Astrocyte (in vitro differentiated cells and primary cell): ENCODE results near the gene PODN. TPM values are rescaled to one million over a fixed set of nuclear protein-coding genes. Genes with fewer than 3 reads are reported as not detected.
A peak's percentile ranks its signal among the peaks of the same experiment; 100 is the strongest.

Experiments used
- DNase-seq: peaks from one replicate; pipeline ENCODE4 v3.0.0-alpha.2; 2010; ENCODE audit warnings: low read depth
- FAIRE-seq: peaks from 2 replicates; lab custom pipeline; 2011; peaks lifted over from hg19 to GRCh38; lab: Jason Lieb, UNC
- H2AFZ ChIP-seq: 2 replicates; pipeline ENCODE4 v1.6.0; 2012; ENCODE audit warnings: low read depth, low read length, inconsistent platforms
- H3K27ac ChIP-seq: 2 replicates; pipeline ENCODE4 v1.5.1; 2011; ENCODE audit warnings: low read depth, low read length, inconsistent platforms
- H3K27me3 ChIP-seq: 2 replicates; pipeline ENCODE4 v1.6.0; 2011; ENCODE audit warnings: low read length, inconsistent platforms; ENCODE audit not compliant: insufficient read depth
- H3K36me3 ChIP-seq: 2 replicates; pipeline ENCODE4 v1.5.1; 2011; ENCODE audit warnings: low read length, inconsistent platforms; ENCODE audit not compliant: insufficient read depth
- H3K4me1 ChIP-seq: 2 replicates; pipeline ENCODE4 v1.5.1; 2011; ENCODE audit warnings: low read length, inconsistent platforms; ENCODE audit not compliant: insufficient read depth
- H3K4me2 ChIP-seq: 2 replicates; pipeline ENCODE4 v1.6.0; 2012; ENCODE audit warnings: low read length, inconsistent platforms
- H3K4me3 ChIP-seq: 2 replicates; pipeline ENCODE4 v1.5.1; 2011; ENCODE audit warnings: low read depth, mild to moderate bottlenecking, low read length, inconsistent platforms; ENCODE audit not compliant: insufficient read depth
- H3K79me2 ChIP-seq: 2 replicates; pipeline ENCODE4 v1.6.0; 2012; ENCODE audit warnings: mild to moderate bottlenecking, low read length, inconsistent platforms; ENCODE audit not compliant: insufficient read depth
- H3K9ac ChIP-seq: 2 replicates; pipeline ENCODE4 v1.6.0; 2012; ENCODE audit warnings: mild to moderate bottlenecking, low read length, inconsistent platforms
- H3K9me3 ChIP-seq: 2 replicates; pipeline ENCODE4 v1.5.1; 2012; ENCODE audit warnings: low read depth, mild to moderate bottlenecking, low read length, inconsistent platforms; ENCODE audit not compliant: insufficient read depth
- H4K20me1 ChIP-seq: 2 replicates; pipeline ENCODE4 v1.6.0; 2012; ENCODE audit warnings: low read length, inconsistent platforms; ENCODE audit not compliant: insufficient read depth
- H3K27ac Mint-ChIP-seq: one replicate; pipeline ENCODE4 v1.8.0; 2021; ENCODE audit warnings: mild to moderate bottlenecking, mixed read lengths; ENCODE audit not compliant: unreplicated experiment
- H3K27me3 Mint-ChIP-seq: one replicate; pipeline ENCODE4 v1.8.0; 2021; ENCODE audit warnings: low read depth, mixed read lengths; ENCODE audit not compliant: unreplicated experiment
- H3K36me3 Mint-ChIP-seq: one replicate; pipeline ENCODE4 v1.8.0; 2021; ENCODE audit warnings: low read depth, mixed read lengths; ENCODE audit not compliant: unreplicated experiment
- H3K4me1 Mint-ChIP-seq: one replicate; pipeline ENCODE4 v1.8.0; 2021; ENCODE audit warnings: low read depth, mixed read lengths; ENCODE audit not compliant: unreplicated experiment
- H3K4me3 Mint-ChIP-seq: one replicate; pipeline ENCODE4 v1.8.0; 2021; ENCODE audit warnings: mild to moderate bottlenecking, moderate library complexity, mixed read lengths; ENCODE audit not compliant: unreplicated experiment
- H3K9me3 Mint-ChIP-seq: one replicate; pipeline ENCODE4 v1.8.0; 2021; ENCODE audit warnings: mild to moderate bottlenecking, mixed read lengths; ENCODE audit not compliant: unreplicated experiment
- EZH2 ChIP-seq: IDR thresholded peaks from 2 replicates; pipeline ENCODE4 v1.6.1; 2012; ENCODE audit warnings: mild to moderate bottlenecking, low read length, inconsistent platforms; ENCODE audit not compliant: insufficient read depth
- total RNA-seq: library from RNA; stranded (reverse); gene quantifications from 2 replicates; pipeline ENCODE4 v1.2.1, GENCODE V29; 2021
- TF ChIP-seq, protein P1 (sequence below): IDR thresholded peaks from 2 replicates; pipeline ENCODE4 v1.5.1; 2011; ENCODE audit warnings: low read depth, mild to moderate bottlenecking, inconsistent platforms, low read length, moderate library complexity; ENCODE audit not compliant: insufficient read depth

Gene PODN
- total RNA-seq, 1 donor from 2014 or later = 2.6 TPM

DNA sequence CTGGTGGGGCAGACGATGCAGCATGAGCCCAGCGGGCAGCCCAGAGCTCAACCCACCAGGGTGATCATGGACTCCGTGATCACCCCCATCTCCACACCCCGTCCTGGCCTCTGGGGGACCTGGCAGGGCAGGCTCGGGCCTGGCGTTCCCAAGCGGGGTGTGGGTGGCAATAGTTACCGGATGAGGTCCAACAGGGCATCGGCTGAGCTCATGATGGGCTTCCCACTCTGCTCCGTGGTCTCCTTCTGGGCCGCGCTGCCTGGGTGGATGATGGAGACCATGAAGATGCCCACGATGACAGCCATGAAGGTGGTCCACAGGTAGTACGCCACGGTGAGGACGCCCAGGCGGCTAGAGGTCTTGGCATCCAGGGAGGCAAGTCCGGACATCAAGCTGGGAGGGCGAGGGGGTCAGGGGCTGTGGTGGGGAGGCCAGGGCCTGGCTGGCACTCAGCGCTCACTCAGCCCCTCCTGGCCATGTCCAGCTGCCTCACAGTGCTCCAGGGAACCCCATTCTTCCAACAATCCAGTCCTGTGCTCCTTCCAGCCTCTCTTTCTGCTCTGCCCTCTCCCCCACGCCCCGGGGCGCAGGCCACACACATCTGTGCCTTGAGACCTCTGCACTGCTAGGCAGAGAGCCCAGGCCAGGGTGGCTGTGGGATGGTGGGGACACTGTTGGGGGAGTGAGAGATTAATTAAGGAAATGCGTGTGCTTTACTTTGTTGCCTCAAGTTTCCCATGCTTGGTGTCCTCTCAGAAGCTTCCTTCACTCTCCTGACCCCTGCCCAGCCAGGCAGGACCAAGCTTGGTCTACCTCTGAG is 52.8 kb downstream of the PODN start:
- TF ChIP-seq EZH2 = no peak
- TF ChIP-seq, protein P1, sequence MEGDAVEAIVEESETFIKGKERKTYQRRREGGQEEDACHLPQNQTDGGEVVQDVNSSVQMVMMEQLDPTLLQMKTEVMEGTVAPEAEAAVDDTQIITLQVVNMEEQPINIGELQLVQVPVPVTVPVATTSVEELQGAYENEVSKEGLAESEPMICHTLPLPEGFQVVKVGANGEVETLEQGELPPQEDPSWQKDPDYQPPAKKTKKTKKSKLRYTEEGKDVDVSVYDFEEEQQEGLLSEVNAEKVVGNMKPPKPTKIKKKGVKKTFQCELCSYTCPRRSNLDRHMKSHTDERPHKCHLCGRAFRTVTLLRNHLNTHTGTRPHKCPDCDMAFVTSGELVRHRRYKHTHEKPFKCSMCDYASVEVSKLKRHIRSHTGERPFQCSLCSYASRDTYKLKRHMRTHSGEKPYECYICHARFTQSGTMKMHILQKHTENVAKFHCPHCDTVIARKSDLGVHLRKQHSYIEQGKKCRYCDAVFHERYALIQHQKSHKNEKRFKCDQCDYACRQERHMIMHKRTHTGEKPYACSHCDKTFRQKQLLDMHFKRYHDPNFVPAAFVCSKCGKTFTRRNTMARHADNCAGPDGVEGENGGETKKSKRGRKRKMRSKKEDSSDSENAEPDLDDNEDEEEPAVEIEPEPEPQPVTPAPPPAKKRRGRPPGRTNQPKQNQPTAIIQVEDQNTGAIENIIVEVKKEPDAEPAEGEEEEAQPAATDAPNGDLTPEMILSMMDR = no peak
- peaks cover 14% of the 10 kb centered on the region for H3K4me1 ChIP-seq
- H3K9me3 ChIP-seq = peaks cover 8% of the 10 kb centered on the region
- H2AFZ ChIP-seq = no peak overlapping the region
- H3K27ac Mint-ChIP-seq = peak overlapping the region; percentile 26
- H3K9me3 Mint-ChIP-seq = peaks cover 23% of the 10 kb centered on the region
- FAIRE-seq (no peak), DNase-seq (no peak)
- H3K27me3 ChIP-seq = no peaks in the 10 kb centered on the region
- H3K79me2 ChIP-seq = no peaks in the 10 kb centered on the region
- H3K36me3 Mint-ChIP-seq = peaks cover 12% of the 10 kb centered on the region
- no peaks in the 10 kb centered on the region for H3K36me3 ChIP-seq
- H3K27ac ChIP-seq = no peak overlapping the region
- H3K9ac ChIP-seq = no peak overlapping the region
- no peaks in the 10 kb centered on the region for H4K20me1 ChIP-seq
- peaks cover 11% of the 10 kb centered on the region for H3K27me3 Mint-ChIP-seq
- no peak overlapping the region for H3K4me2 ChIP-seq
- peaks cover 19% of the 10 kb centered on the region for H3K4me1 Mint-ChIP-seq
- no peak overlapping the region for H3K4me3 Mint-ChIP-seq
- H3K4me3 ChIP-seq = no peak overlapping the region

DNA sequence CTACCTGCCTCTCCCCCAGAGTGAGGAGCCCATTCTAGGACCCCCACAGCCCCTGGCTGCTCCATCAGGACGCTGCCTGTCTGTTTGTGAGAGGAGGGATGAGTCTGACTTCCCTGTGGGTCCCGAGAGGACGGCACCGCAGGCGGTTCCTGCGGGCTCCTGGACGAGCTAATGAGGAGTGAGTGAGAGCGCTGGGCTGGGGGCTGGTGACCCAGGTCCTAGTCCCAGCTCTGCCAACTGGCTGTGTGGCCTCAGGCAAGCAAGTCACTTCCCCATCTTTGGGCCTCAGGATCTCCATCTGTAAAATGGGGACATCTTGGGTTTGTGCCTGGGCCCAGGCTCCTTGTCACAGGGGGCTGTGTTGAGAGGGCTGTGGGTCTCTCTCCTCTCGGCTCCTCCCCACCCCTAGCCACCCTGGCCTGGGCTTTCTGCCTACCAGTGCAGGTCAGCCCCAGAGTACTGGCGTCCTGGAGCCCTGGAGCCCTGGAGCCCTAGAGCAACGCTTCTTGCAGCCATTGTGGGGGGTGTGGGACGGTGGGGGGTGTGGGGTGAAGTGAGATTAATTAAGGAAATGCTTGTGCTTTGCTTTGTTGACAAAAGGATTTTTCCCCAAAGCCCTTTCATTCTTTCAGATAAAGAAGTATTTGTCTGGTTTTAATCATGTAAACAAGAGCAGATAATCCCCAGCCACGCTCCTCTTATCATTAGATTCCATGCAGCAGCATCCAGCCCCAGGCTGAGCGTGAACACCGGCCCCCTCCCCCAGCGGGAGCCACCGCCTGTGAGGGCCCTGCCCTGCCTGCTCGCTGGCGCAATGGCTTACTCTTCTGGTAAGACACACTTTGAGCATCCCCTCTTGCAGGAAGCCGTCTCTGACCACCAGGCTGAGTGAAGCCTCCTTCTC is 53.6 kb downstream of the PODN start:
- Mint-ChIP-seq H3K4me1 (peaks cover 18% of the 10 kb centered on the region), H3K27ac (peak overlapping the region; percentile 53), H3K27me3 (peaks cover 11% of the 10 kb centered on the region), H3K4me3 (no peak overlapping the region), H3K9me3 (peaks cover 18% of the 10 kb centered on the region), H3K36me3 (peaks cover 12% of the 10 kb centered on the region)
- Histone ChIP-seq H3K79me2 (no peaks in the 10 kb centered on the region), H3K27ac (no peak overlapping the region), H3K9me3 (peaks cover 8% of the 10 kb centered on the region), H3K4me3 (no peak overlapping the region), H4K20me1 (no peaks in the 10 kb centered on the region), H2AFZ (no peak overlapping the region), H3K4me1 (peaks cover 12% of the 10 kb centered on the region), H3K9ac (no peak overlapping the region), H3K27me3 (no peaks in the 10 kb centered on the region), H3K36me3 (no peaks in the 10 kb centered on the region), H3K4me2 (no peak overlapping the region)
- FAIRE-seq (no peak), DNase-seq (peak; percentile 50)
- TF ChIP-seq EZH2 = no peak
- TF ChIP-seq, protein P1 = no peak
